Right atrium auricular region (tissue), 2 donors: Measurements from ENCODE around the gene OR2A2. TPM values are rescaled to one million over a fixed set of nuclear protein-coding genes. Genes with fewer than 3 reads are reported as not detected.

Experiments used
- DNase-seq: peaks from one replicate; pipeline ENCODE4 v3.0.0-alpha.2; 2019; ENCODE audit warnings: low spot score
- H3K27ac ChIP-seq, 2 donors: fragments of 200-600 bp; sonication (generic); 1 replicate in 1 of 2; 2 replicates in 1 of 2; pipeline ENCODE4 v1.5.1; 2016 to 2019
- H3K27me3 ChIP-seq, 2 donors: fragments of 200-600 bp; sonication (generic); one replicate each; pipeline versions ENCODE4 v1.5.1 to v1.6.0; 2017 to 2019
- H3K36me3 ChIP-seq: fragments of 200-600 bp; sonication (generic); one replicate; pipeline ENCODE4 v1.5.1; 2016
- H3K4me1 ChIP-seq, 2 donors: fragments of 200-600 bp; sonication (generic); one replicate each; pipeline versions ENCODE4 v1.5.1 to v1.6.0; 2017 to 2019
- H3K4me3 ChIP-seq, 2 donors: fragments of 200-600 bp; sonication (generic); 1 replicate in 1 of 2; 2 replicates in 1 of 2; pipeline ENCODE4 v1.5.1; 2017 to 2019; ENCODE audit warnings: mild to moderate bottlenecking in 1 of 2, moderate library complexity in 1 of 2
- H3K9me3 ChIP-seq, 2 donors: fragments of 200-600 bp; sonication (generic); one replicate each; pipeline ENCODE4 v1.5.1; 2019
- total RNA-seq, 2 donors: library from RNA; depleted of rRNA; stranded (reverse); fragments of >200 nt; gene quantifications; one replicate each; pipeline ENCODE4 v1.1.0, GENCODE V29; 2016
- TF ChIP-seq, protein P1 (sequence below), 2 donors: fragments of 200-600 bp; sonication (generic); IDR thresholded peaks; one replicate each; pipeline ENCODE4 v1.5.1; 2019; ENCODE audit warnings: antibody characterized with exemption in 2 of 2

The OR2A2 gene
- total RNA-seq, 2 donors from 2014 or later, result not detected

- Histone ChIP-seq H3K27me3 (no peaks in the 10 kb centered on the region), H3K9me3 (peaks cover 0 to 33% of the 10 kb centered on the region in 2 donors), H3K4me3 (no peak overlapping the region), H3K4me1 (no peaks in the 10 kb centered on the region), H3K36me3 (no peaks in the 10 kb centered on the region), H3K27ac (no peak overlapping the region)
- TF ChIP-seq, protein P1, sequence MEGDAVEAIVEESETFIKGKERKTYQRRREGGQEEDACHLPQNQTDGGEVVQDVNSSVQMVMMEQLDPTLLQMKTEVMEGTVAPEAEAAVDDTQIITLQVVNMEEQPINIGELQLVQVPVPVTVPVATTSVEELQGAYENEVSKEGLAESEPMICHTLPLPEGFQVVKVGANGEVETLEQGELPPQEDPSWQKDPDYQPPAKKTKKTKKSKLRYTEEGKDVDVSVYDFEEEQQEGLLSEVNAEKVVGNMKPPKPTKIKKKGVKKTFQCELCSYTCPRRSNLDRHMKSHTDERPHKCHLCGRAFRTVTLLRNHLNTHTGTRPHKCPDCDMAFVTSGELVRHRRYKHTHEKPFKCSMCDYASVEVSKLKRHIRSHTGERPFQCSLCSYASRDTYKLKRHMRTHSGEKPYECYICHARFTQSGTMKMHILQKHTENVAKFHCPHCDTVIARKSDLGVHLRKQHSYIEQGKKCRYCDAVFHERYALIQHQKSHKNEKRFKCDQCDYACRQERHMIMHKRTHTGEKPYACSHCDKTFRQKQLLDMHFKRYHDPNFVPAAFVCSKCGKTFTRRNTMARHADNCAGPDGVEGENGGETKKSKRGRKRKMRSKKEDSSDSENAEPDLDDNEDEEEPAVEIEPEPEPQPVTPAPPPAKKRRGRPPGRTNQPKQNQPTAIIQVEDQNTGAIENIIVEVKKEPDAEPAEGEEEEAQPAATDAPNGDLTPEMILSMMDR (IDR thresholded peaks at IDR 0.05), result no peak
- no peak for DNase-seq
Observed at GRCh38 chr7:144144426-144144825, 35.0 kb downstream of the OR2A2 start.

DNA sequence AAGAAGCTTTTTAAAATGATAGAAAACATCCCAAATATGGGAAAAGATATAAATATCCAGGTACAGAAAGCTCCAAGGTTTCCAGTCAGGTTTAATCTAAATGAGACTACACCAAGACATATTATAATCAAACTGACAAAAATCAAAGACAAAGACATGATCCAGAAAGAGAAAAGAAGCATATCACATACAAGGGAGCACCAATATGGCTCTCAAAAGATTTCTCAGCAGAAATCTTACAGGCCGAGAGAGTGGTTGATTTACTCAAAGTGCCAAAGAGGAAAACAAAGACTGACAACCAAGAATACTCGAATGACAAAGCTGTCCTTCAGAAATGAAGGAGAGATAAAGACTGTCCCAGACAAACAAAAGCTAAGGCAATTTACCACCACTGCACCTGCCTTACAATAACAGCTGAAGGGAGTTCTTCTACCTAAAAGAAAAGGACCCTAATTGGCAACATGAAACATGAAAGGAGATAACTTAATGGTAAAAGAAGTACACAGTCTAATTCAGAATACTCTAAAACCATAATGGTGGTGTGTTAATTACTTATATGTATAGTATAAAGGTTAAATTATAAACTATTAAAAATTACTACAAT is 38.9 kb downstream of the OR2A2 start:
- Histone ChIP-seq H3K36me3 (no peaks in the 10 kb centered on the region), H3K27ac (no peak overlapping the region), H3K27me3 (no peaks in the 10 kb centered on the region), H3K4me3 (no peak overlapping the region), H3K9me3 (peaks cover 0 to 47% of the 10 kb centered on the region in 2 donors), H3K4me1 (no peaks in the 10 kb centered on the region)
- no peak for DNase-seq
- TF ChIP-seq, protein P1 (IDR thresholded peaks at IDR 0.05), result no peak

DNA sequence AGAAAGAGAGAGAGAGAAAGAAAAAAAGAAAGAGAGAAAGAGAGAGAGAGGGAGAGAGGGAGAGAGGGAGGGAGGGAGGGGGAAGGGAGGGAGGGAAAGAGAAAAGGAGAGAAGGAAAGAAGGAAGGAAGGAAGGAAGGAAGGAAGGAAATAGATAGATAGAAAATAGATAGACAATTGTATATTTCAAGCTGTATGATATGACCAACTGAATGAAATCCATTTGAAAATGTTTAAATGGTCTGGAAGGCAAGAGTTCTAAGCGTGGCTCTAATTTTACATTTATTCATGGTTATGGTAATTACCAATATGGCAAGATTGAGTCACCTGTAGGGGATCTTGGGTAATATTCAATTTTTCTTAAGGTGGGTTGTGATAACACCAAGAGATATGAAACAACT is 49.5 kb downstream of the OR2A2 start:
- no peaks in the 10 kb centered on the region for H3K27me3 ChIP-seq
- DNase-seq, result no peak
- no peaks in the 10 kb centered on the region for H3K36me3 ChIP-seq
- TF ChIP-seq, protein P1 (IDR thresholded peaks at IDR 0.05), result no peak
- H3K4me3 ChIP-seq, result no peak overlapping the region
- H3K9me3 ChIP-seq, result no peaks in the 10 kb centered on the region
- no peak overlapping the region for H3K27ac ChIP-seq
- no peaks in the 10 kb centered on the region for H3K4me1 ChIP-seq

Other genes starting within 250 kb of the OR2A2 start
- gene TCAF1, start 207.4 kb upstream of the OR2A2 start, total RNA-seq, result 10 to 100 TPM; 27.9 to 32.1 TPM
- not detected for gene OR2F2, start 174.3 kb upstream of the OR2A2 start, total RNA-seq
- gene OR2F1, start 154.7 kb upstream of the OR2A2 start, total RNA-seq, result not detected
- not detected for gene OR6B1, start 109.3 kb upstream of the OR2A2 start, total RNA-seq
- gene OR2A5, start 60.6 kb upstream of the OR2A2 start, total RNA-seq, result not detected
- not detected for gene OR2A25, start 39.8 kb upstream of the OR2A2 start, total RNA-seq
- not detected for gene OR2A12, start 23.3 kb upstream of the OR2A2 start, total RNA-seq
- not detected for gene OR2A14, start 13.6 kb downstream of the OR2A2 start, total RNA-seq
- gene CTAGE4, start 73.9 kb downstream of the OR2A2 start, total RNA-seq, result under 1 TPM; 0.59 to 0.90 TPM
- gene ARHGEF35, start 86.2 kb downstream of the OR2A2 start, total RNA-seq, result 1 to 10 TPM; 1.7 TPM
- gene OR2A42, start 130.0 kb downstream of the OR2A2 start, total RNA-seq, result under 1 TPM; 0.11 to 0.39 TPM
- gene OR2A7, start 155.2 kb downstream of the OR2A2 start, total RNA-seq, result 1 to 10 TPM in 1 of 2 donors, under 1 TPM in 1; 0.94 to 2.7 TPM
- gene CTAGE8, start 159.7 kb downstream of the OR2A2 start, total RNA-seq, result 1 to 10 TPM in 1 of 2 donors, not detected in 1; 1.2 TPM
- gene OR2A1, start 202.8 kb downstream of the OR2A2 start, total RNA-seq, result under 1 TPM in 1 of 2 donors, not detected in 1; 0.28 TPM
- gene ARHGEF5, start 245.8 kb downstream of the OR2A2 start, total RNA-seq, result 1 to 10 TPM; 4.7 to 5.0 TPM